ENCODE data around the gene NPRL2. TPM values are rescaled to one million over a fixed set of nuclear protein-coding genes. Genes with fewer than 3 reads are reported as not detected.
A peak's percentile ranks its signal among the peaks of the same experiment; 100 is the strongest.

Gene NPRL2
- total RNA-seq, 1 experiment from 2014 or later, result 24.1 TPM

DNA sequence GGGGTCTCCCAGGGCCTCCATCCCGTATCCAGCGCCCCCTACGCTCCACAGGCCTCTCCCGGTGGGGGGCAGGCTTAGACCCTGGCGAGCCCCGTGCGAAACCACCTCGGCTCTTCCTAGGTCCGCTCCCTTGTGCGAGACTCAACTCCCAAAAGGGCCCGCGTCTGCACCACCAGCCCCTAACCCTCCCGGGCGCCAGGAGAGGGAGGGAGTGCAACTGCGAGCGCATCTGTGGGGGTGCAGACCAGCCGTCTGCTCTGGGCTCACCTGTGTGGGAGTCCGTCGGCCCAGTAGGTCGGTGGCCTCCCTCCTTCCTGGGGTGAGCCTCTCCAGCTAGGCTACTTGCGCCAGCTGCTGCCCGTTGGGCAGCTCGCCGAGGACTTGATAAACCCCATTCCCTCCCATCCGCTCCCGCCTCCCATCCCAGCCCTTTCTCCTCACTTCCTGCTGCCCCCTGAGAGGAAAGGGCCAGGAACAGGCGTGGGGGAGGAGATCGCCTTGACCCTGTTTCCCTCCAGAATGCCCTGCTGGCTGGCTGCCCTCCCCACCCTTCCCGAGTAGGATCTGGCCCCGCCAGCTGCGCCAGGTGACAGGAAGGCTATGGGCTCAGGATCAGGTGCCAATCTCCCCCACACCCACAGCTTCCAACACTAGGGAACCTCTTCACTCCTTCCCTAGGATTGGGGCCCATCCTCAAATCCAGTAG is 28.0 kb downstream of the NPRL2 start, which contains the start of gene HYAL2:
Gene HYAL2, minus strand, starts transcription at position 360 of the 706 bp plus-strand sequence. CDS start 2,256 bp downstream, outside the sequence.
- H3K27me3 ChIP-seq (ENCODE audit: insufficient read depth, low read depth), result no peaks in the 10 kb centered on the region
- POLR2A ChIA-PET (ENCODE audit: unreplicated experiment), result no interaction called here
- CTCF ChIA-PET, result interaction anchor here (1.1 kb wide), 1 partner anchor 50 kb away, joined by 7 read pairs; no protein-coding TSS in a partner anchor
- no peaks in the 10 kb centered on the region for H3K9me2 ChIP-seq (ENCODE audit: insufficient read depth)
- peaks cover 37% of the 10 kb centered on the region for H3K79me2 ChIP-seq (ENCODE audit: low read depth)
- intact Hi-C loops (cut with micrococcal nuclease; ENCODE audit: unreplicated experiment), result no loop called here
- no peak for DNase-seq
- H3K9me3 ChIP-seq (ENCODE audit: insufficient read depth, low read depth), result no peaks in the 10 kb centered on the region
- peaks cover 20% of the 10 kb centered on the region for H3F3A ChIP-seq (ENCODE audit: insufficient read depth, low read depth)
- peaks cover 4% of the 10 kb centered on the region; the same call in 1 of the 2 replicates for H4K20me1 ChIP-seq (ENCODE audit: insufficient read depth)
- H3K4me3 ChIP-seq, result peak within 1 kb of the TSS; percentile 69
- BruUV-seq (replicated peaks), result no TSS peak
- H3K36me3 ChIP-seq (ENCODE audit: low read depth), result peaks cover 7% of the 10 kb centered on the region; the same call in 1 of the 2 replicates
- H2AFZ ChIP-seq, result peak within 1 kb of the TSS; percentile 91
- TF ChIP-seq, protein P1, sequence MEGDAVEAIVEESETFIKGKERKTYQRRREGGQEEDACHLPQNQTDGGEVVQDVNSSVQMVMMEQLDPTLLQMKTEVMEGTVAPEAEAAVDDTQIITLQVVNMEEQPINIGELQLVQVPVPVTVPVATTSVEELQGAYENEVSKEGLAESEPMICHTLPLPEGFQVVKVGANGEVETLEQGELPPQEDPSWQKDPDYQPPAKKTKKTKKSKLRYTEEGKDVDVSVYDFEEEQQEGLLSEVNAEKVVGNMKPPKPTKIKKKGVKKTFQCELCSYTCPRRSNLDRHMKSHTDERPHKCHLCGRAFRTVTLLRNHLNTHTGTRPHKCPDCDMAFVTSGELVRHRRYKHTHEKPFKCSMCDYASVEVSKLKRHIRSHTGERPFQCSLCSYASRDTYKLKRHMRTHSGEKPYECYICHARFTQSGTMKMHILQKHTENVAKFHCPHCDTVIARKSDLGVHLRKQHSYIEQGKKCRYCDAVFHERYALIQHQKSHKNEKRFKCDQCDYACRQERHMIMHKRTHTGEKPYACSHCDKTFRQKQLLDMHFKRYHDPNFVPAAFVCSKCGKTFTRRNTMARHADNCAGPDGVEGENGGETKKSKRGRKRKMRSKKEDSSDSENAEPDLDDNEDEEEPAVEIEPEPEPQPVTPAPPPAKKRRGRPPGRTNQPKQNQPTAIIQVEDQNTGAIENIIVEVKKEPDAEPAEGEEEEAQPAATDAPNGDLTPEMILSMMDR (conservative IDR thresholded peaks at IDR 0.05), result no peak
- TF ChIP-seq EZH2 (IDR thresholded peaks at IDR 0.05; ENCODE audit: low read depth), result no peak
- H3K4me2 ChIP-seq, result peak within 1 kb of the TSS; percentile 91
- H3K4me1 ChIP-seq (replicated peaks; ENCODE audit: insufficient read depth), result peaks cover 24% of the 10 kb centered on the region
- peak within 1 kb of the TSS; percentile 83 for H3K27ac ChIP-seq

DNA sequence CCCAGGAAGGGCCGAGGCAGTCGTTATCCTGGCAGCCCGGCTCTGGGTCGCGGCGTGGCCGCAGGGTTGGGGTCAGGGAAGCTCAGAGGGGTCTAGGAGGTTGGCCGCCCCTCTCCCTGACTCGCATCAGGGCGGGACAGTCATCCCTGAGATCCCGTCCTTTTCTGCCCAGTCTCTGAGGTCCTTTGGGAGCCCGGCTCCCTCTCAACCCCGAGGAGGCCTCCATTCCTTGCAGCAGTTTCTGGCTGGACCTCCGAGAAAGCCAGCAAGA is 28.5 kb downstream of the NPRL2 start:
- Histone ChIP-seq H3F3A (ENCODE audit: insufficient read depth, low read depth) (peaks cover 25% of the 10 kb centered on the region), H3K9me3 (ENCODE audit: insufficient read depth, low read depth) (no peaks in the 10 kb centered on the region), H3K9me2 (ENCODE audit: insufficient read depth) (no peaks in the 10 kb centered on the region), H2AFZ (no peak overlapping the region), H3K4me3 (no peak overlapping the region), H3K27ac (no peak overlapping the region), H4K20me1 (ENCODE audit: insufficient read depth) (peaks cover 7% of the 10 kb centered on the region; the same call in 1 of the 2 replicates), H3K4me1 (replicated peaks; ENCODE audit: insufficient read depth) (peaks cover 29% of the 10 kb centered on the region), H3K79me2 (ENCODE audit: low read depth) (peaks cover 33% of the 10 kb centered on the region), H3K27me3 (ENCODE audit: insufficient read depth, low read depth) (no peaks in the 10 kb centered on the region), H3K36me3 (ENCODE audit: low read depth) (peaks cover 7% of the 10 kb centered on the region; the same call in 1 of the 2 replicates), H3K4me2 (peak overlapping the region; percentile 91; the same call in 1 of the 2 replicates)
- TF ChIP-seq, protein P1 (conservative IDR thresholded peaks at IDR 0.05), result 0 out of 2 replicates have a peak, but pooled peaks have one; percentile 12
- TF ChIP-seq EZH2 (IDR thresholded peaks at IDR 0.05; ENCODE audit: low read depth), result no peak
- intact Hi-C loops (cut with micrococcal nuclease; ENCODE audit: unreplicated experiment), result no loop called here
- BruUV-seq (replicated peaks), result no TSS peak
- ChIA-PET POLR2A (ENCODE audit: unreplicated experiment) (no interaction called here), CTCF (no interaction called here)
- DNase-seq, result no peak

DNA sequence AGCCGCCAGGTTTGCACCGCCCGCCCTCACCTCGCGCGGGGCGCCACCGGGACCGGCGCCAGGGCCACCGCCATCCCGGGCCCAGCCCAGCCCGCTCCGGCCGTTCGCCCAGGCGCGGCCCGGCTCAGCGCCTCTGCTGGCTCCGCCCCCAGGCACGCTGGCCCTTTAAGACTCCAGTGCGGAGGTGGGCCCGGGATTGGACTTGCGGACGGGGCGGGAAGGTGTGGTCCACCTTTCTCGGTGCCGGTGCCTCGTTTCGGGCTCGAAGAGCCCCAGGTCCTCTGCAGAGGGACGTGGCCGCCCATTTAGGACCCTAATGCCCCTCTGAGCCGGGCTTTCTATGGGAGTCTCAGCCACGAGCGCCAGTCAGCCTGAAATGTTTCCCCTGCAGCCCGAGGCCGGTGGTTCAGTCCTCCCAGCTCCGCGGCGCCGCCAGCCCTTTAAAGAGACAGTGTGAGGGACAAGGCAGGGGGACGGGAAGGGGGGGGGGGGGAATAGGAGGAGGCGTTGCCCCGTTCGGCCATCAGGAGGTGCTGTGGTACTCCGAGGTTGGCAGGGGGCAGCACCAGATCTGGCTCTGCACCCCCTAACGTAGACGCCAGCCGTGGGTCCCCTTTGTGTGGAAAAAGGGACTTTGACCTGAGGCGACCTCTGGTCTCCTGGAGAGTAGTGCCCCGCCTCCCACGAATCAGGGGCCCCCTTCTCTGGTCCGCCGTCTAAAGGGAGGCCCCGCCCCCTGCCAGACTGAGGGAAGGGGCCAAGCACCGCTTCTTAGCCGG is 29.1 kb downstream of the NPRL2 start:
- no peaks in the 10 kb centered on the region for H3K9me2 ChIP-seq (ENCODE audit: insufficient read depth)
- no peaks in the 10 kb centered on the region for H3K27me3 ChIP-seq (ENCODE audit: insufficient read depth, low read depth)
- H2AFZ ChIP-seq, result peak overlapping the region; percentile 91
- POLR2A ChIA-PET (ENCODE audit: unreplicated experiment), result interaction anchor here (0.7 to 1.0 kb wide), 2 partner anchors 22 to 29 kb away, joined by 5 to 7 read pairs; partner anchors contain the start of genes HYAL3 and NAA80
- DNase-seq, result peak; percentile 69 to 89
- H4K20me1 ChIP-seq (ENCODE audit: insufficient read depth), result peaks cover 7% of the 10 kb centered on the region; the same call in 1 of the 2 replicates
- no peak for TF ChIP-seq EZH2 (IDR thresholded peaks at IDR 0.05; ENCODE audit: low read depth)
- TF ChIP-seq, protein P1 (conservative IDR thresholded peaks at IDR 0.05), result peak; percentile 62
- peaks cover 31% of the 10 kb centered on the region for H3K4me1 ChIP-seq (replicated peaks; ENCODE audit: insufficient read depth)
- H3K79me2 ChIP-seq (ENCODE audit: low read depth), result peaks cover 27% of the 10 kb centered on the region
- peaks cover 7% of the 10 kb centered on the region; the same call in 1 of the 2 replicates for H3K36me3 ChIP-seq (ENCODE audit: low read depth)
- BruUV-seq (replicated peaks), result no TSS peak
- peak overlapping the region; percentile 91 for H3K4me2 ChIP-seq
- H3K4me3 ChIP-seq, result peak overlapping the region; percentile 69
- H3K9me3 ChIP-seq (ENCODE audit: insufficient read depth, low read depth), result no peaks in the 10 kb centered on the region
- intact Hi-C loops (cut with micrococcal nuclease; ENCODE audit: unreplicated experiment), result loop anchor here (1.0 kb wide), 1 partner anchor 29 kb away; the partner anchor contains the start of gene IFRD2
- H3F3A ChIP-seq (ENCODE audit: insufficient read depth, low read depth), result peaks cover 28% of the 10 kb centered on the region
- peak overlapping the region; percentile 83 for H3K27ac ChIP-seq
- CTCF ChIA-PET, result interaction anchor here (0.5 to 1.1 kb wide), 6 partner anchors 18 to 1895 kb away, joined by 3 to 13 read pairs (median 4); partner anchors contain the start of gene HYAL1

Measured in PC-9 (cell line).